Activated T-cell treated with anti-CD3 and anti-CD28 coated beads, Interleukin-2, amount 50 U/mL, for 72 hours (primary cell): ENCODE measurements around the gene CCBE1. TPM values are rescaled to one million over a fixed set of nuclear protein-coding genes. Genes with fewer than 3 reads are reported as not detected.

Experiments used
- ATAC-seq, 2 donors: fragments of 150-1000 bp; cut with Tn5 transposase; replicated peaks in 1 of 2; 2 replicates each; pipeline ENCODE4 v1.10.0; 2021; ENCODE audit warnings: moderate library complexity in 2 of 2, mild to moderate bottlenecking in 1 of 2
- DNase-seq, 2 donors: peaks; one replicate each; pipeline ENCODE4 v3.0.0; 2021 to 2022; ENCODE audit warnings: mixed read lengths in 1 of 2
- H3K27ac Mint-ChIP-seq: one replicate; pipeline ENCODE4 v1.8.0; 2022; ENCODE audit warnings: mild to moderate bottlenecking, moderate library complexity, mixed read lengths
- H3K27me3 Mint-ChIP-seq: one replicate; pipeline ENCODE4 v1.8.0; 2022; ENCODE audit warnings: low read depth, mixed read lengths
- H3K36me3 Mint-ChIP-seq, 2 donors: one replicate each; pipeline ENCODE4 v1.8.0; 2022; ENCODE audit warnings: mixed read lengths in 2 of 2, mild to moderate bottlenecking in 1 of 2; ENCODE audit not compliant: insufficient read depth in 2 of 2
- H3K4me1 Mint-ChIP-seq: one replicate; pipeline ENCODE4 v1.8.0; 2022; ENCODE audit warnings: low read depth, mixed read lengths
- H3K4me3 Mint-ChIP-seq, 2 donors: one replicate each; pipeline ENCODE4 v1.8.0; 2022; ENCODE audit warnings: mild to moderate bottlenecking in 2 of 2, mixed read lengths in 2 of 2, moderate library complexity in 2 of 2
- H3K9me3 Mint-ChIP-seq, 2 donors: one replicate each; pipeline ENCODE4 v1.8.0; 2022; ENCODE audit warnings: mixed read lengths in 2 of 2
- total RNA-seq, 2 donors: library from RNA; stranded (reverse); gene quantifications; one replicate each; pipeline ENCODE4 v1.2.3, GENCODE V29; 2022

Gene CCBE1
- total RNA-seq, 2 donors from 2014 or later, result 0.81 to 1.2 TPM

DNA sequence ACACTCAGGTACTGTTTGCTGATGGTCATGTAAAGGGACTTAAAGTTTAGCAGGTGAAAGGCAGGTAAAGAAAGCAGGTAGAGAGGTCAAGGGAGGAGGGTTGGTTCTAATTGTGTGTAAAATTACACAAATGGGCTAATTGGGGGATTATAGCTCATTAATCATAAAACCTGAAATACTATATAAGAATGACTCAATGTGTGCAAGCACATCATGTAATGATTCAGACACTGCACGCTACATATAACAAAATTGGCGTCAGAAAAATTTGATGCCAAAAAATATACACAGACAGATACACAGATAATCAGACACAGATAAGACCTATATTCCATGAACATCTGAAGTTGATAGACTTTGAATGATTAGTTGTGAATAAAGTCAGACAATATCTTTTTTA lies 217.4 kb downstream of the CCBE1 start:
- Mint-ChIP-seq H3K9me3 (peaks cover 0 to 9% of the 10 kb centered on the region in 2 donors), H3K27ac (no peak overlapping the region), H3K4me3 (no peak overlapping the region), H3K4me1 (no peaks in the 10 kb centered on the region), H3K27me3 (peaks cover 39% of the 10 kb centered on the region), H3K36me3 (no peaks in the 10 kb centered on the region)
- DNase-seq (no peak), ATAC-seq (no peak)

GRCh38 chr18:59478591-59478990 lies 218.6 kb downstream of the CCBE1 start:
- DNase-seq (no peak), ATAC-seq (no peak)
- Mint-ChIP-seq H3K27me3 (peaks cover 42% of the 10 kb centered on the region), H3K36me3 (no peaks in the 10 kb centered on the region), H3K9me3 (peaks cover 3 to 12% of the 10 kb centered on the region in 2 donors), H3K4me3 (no peak overlapping the region), H3K27ac (no peak overlapping the region), H3K4me1 (no peaks in the 10 kb centered on the region)

GRCh38 chr18:59477849-59478248 lies 219.4 kb downstream of the CCBE1 start:
- Mint-ChIP-seq H3K27me3 (peaks cover 42% of the 10 kb centered on the region), H3K4me3 (no peak overlapping the region), H3K27ac (no peak overlapping the region), H3K36me3 (no peaks in the 10 kb centered on the region), H3K9me3 (peaks cover 3 to 12% of the 10 kb centered on the region in 2 donors), H3K4me1 (no peaks in the 10 kb centered on the region)
- ATAC-seq (no peak), DNase-seq (no peak)

DNA sequence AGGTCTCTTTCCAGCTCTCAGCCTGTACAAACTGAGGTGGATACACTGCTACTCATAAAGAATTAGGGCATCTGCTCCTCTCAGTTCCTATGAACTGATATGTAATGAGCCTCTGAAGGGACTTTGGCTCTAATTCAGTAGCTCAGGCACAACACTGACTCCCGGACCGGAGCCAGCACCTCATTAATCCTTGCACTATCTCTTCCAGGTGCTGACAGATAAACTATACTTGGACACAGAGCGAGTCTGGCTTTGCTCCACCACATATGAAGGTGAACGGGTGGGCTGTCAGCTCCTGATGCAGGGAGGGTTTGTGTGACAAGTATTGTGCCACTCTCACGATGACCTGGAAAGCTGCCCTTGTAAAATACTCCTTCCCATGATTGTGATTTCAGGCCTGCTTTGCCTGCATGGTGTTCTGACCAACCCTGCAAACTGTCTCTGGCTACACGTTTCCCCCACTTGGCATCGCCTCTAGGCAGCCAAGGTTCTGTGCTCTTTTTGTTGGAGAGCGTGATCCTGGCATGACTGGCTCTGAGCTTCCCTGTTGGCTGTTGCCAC lies 226.6 kb downstream of the CCBE1 start:
- H3K9me3 Mint-ChIP-seq, result peaks cover 3 to 10% of the 10 kb centered on the region in 2 donors
- H3K36me3 Mint-ChIP-seq, result no peaks in the 10 kb centered on the region

DNA sequence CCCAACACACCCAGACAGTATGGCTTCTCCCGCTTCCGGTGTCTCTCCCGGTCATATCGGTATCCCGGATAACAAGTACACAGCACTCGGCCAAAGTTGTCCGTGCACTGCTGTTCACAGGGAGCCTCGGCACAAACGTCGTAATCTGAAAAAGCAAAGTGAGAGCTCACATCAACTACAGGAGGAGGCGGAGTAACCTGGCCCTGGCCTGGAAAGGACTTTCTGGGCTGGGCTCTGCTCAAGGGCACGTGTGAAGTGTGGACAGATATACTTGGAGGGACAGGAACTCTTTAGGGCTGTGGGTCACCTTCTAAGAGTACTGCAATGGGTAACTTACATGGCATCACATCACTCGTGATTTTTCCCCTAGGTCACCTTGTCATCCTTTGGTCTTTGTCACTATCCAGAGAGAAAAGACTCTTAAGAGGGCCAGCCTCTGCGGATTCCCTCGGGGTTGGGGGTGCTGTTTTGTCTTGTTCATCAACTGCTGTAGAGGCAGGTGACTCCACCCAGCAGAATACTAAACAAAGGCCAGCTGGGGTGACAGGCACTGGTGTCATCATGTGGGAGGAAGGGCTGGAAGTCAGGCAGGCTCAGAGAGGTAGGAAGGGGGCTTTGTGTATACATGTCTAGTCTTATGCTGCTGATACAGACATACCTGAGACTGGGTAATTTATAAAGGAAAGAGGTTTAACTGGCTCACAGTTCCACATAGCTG lies 227.6 kb downstream of the CCBE1 start:
- ATAC-seq (no peak), DNase-seq (no peak)
- H3K36me3 Mint-ChIP-seq, result no peaks in the 10 kb centered on the region
- H3K27me3 Mint-ChIP-seq, result peaks cover 15% of the 10 kb centered on the region
- no peaks in the 10 kb centered on the region for H3K4me1 Mint-ChIP-seq
- peaks cover 2 to 3% of the 10 kb centered on the region in 2 donors for H3K9me3 Mint-ChIP-seq
- no peak overlapping the region for H3K27ac Mint-ChIP-seq
- no peak overlapping the region for H3K4me3 Mint-ChIP-seq

More for the DNA sequence above, 226.6 kb downstream of the CCBE1 start:
- no peak for ATAC-seq
- DNase-seq, result no peak
- H3K27me3 Mint-ChIP-seq, result peaks cover 21% of the 10 kb centered on the region
- no peak overlapping the region for H3K27ac Mint-ChIP-seq
- H3K4me1 Mint-ChIP-seq, result no peaks in the 10 kb centered on the region
- H3K4me3 Mint-ChIP-seq, result no peak overlapping the region

GRCh38 chr18:59468821-59469220 lies 228.4 kb downstream of the CCBE1 start:
- Mint-ChIP-seq H3K4me1 (no peaks in the 10 kb centered on the region), H3K4me3 (no peak overlapping the region), H3K27me3 (peaks cover 14% of the 10 kb centered on the region), H3K36me3 (no peaks in the 10 kb centered on the region), H3K9me3 (peaks cover 1% of the 10 kb centered on the region in 2 donors), H3K27ac (no peak overlapping the region)
- ATAC-seq (no peak), DNase-seq (no peak)

DNA sequence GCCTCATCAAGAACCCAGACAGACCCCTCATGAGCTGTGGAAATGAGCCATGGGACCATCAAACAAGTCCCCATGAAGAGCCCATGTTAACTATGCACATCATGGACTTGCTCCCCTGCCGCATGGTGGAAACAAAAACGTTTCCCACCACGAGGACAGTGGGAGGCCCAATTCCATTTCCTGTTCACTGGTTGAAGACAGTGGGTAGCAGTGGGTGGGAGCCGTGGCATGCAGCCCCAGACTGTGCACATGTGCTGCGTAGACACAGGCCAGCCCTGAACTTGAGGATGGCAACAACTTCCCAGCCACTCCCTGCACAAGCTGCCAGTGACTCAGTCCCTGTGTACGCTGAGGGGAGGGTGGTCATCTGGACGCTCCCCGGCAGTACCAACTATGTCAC lies 229.7 kb downstream of the CCBE1 start:
- Mint-ChIP-seq H3K36me3 (no peaks in the 10 kb centered on the region), H3K4me3 (no peak overlapping the region), H3K27me3 (peaks cover 10% of the 10 kb centered on the region), H3K9me3 (no peaks in the 10 kb centered on the region), H3K4me1 (no peaks in the 10 kb centered on the region), H3K27ac (no peak overlapping the region)
- DNase-seq, result no peak
- ATAC-seq, result no peak

- DNase-seq (no peak), ATAC-seq (no peak)
- no peaks in the 10 kb centered on the region for H3K4me1 Mint-ChIP-seq
- H3K9me3 Mint-ChIP-seq, result no peaks in the 10 kb centered on the region
- no peak overlapping the region for H3K27ac Mint-ChIP-seq
- H3K4me3 Mint-ChIP-seq, result no peak overlapping the region
- H3K27me3 Mint-ChIP-seq, result peaks cover 8% of the 10 kb centered on the region
- H3K36me3 Mint-ChIP-seq, result no peaks in the 10 kb centered on the region
Observed at GRCh38 chr18:59466980-59467379, 230.2 kb downstream of the CCBE1 start.

DNA sequence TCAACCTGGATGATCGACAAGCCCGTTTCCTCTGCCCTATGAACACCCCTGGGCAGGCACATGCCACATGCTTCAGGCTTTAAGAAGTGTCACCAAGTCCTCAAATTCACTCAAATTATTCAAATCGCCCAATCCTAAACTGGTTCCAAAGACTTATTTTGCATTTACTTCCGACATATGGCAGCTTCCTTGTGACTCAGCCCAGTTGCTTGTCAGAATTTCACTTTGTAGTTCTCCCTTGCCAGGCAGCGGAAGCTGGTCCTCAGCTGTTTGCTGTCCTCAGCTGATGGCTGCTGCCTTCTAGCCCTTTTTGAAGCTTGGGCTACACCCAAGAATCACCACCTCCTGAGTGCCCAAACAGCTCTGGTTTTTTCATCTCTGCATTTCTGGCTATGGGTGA lies 232.7 kb downstream of the CCBE1 start:
- Mint-ChIP-seq H3K27me3 (peaks cover 8% of the 10 kb centered on the region), H3K4me3 (no peak overlapping the region), H3K36me3 (no peaks in the 10 kb centered on the region), H3K4me1 (no peaks in the 10 kb centered on the region), H3K27ac (no peak overlapping the region), H3K9me3 (no peaks in the 10 kb centered on the region)
- ATAC-seq (no peak), DNase-seq (no peak)

GRCh38 chr18:59461171-59461570 lies 236.1 kb downstream of the CCBE1 start:
- Mint-ChIP-seq H3K27me3 (peaks cover 20% of the 10 kb centered on the region), H3K4me1 (no peaks in the 10 kb centered on the region), H3K4me3 (no peak overlapping the region), H3K36me3 (no peaks in the 10 kb centered on the region), H3K9me3 (no peaks in the 10 kb centered on the region), H3K27ac (no peak overlapping the region)
- no peak for ATAC-seq
- no peak for DNase-seq

- H3K4me1 Mint-ChIP-seq, result no peaks in the 10 kb centered on the region
- no peak for DNase-seq
Observed at GRCh38 chr18:59460072-59460420, 237.2 kb downstream of the CCBE1 start.

DNA sequence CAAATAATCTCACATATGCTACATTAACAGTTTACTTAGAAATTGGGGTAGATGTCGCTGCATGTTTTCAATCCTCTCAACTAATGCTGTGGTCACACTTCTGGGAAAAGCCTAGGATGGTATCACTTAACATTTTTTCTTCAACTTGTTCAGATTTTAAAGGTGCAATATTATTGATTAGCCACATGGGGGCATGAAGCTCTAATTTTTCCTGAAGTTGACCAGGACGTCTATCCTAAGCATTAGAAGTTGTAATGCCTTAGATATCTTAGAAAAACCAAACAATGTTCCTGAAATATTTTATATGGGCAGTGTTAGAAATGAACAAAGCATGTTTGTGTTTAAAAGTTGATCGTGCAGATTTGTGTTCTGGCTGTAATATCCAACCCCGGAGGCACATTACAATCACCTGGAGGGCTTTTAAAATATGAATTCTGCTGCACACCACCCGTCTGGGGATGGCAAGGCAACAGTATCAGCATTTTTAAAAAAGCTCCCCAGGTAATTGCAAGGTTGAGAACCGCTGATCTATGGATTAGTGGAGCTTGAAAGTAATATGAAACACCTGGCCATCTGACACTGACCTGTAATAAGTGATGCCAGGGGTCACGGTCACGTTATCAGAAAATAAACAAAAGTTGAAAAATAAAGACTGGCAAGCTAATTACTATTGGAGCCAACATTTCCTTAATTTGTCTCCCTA lies 237.7 kb downstream of the CCBE1 start:
- no peaks in the 10 kb centered on the region for H3K4me1 Mint-ChIP-seq
- H3K9me3 Mint-ChIP-seq, result no peaks in the 10 kb centered on the region
- H3K36me3 Mint-ChIP-seq, result no peaks in the 10 kb centered on the region
- H3K4me3 Mint-ChIP-seq, result no peak overlapping the region
- DNase-seq (no peak), ATAC-seq (no peak)
- H3K27ac Mint-ChIP-seq, result no peak overlapping the region
- H3K27me3 Mint-ChIP-seq, result peaks cover 11% of the 10 kb centered on the region

More at GRCh38 chr18:59460072-59460420, 237.2 kb downstream of the CCBE1 start:
- Mint-ChIP-seq H3K4me3 (no peak overlapping the region), H3K27me3 (peaks cover 11% of the 10 kb centered on the region), H3K36me3 (no peaks in the 10 kb centered on the region), H3K27ac (no peak overlapping the region), H3K9me3 (no peaks in the 10 kb centered on the region)
- ATAC-seq, result no peak

DNA sequence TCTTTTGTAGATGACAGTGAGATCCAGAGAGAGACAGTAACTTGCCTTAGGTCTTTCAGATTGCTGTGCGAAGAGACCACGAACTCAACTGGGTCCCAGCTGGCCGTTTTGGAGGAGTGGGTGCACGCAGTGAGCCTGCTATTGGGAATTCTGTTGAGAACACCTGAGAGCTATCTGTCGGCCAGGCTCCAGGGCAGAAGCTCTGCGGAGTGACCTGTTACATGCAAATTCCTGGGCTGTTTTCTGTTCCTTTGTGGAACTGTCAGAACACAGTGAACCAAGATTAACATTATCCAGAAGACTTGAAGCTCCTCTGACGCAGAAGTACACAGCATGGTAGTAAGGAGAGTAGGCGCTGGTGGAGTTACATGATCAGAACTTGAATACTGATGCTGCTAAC lies 238.6 kb downstream of the CCBE1 start:
- H3K4me1 Mint-ChIP-seq, result no peaks in the 10 kb centered on the region
- DNase-seq (no peak), ATAC-seq (no peak)
- no peak overlapping the region for H3K27ac Mint-ChIP-seq
- H3K9me3 Mint-ChIP-seq, result no peaks in the 10 kb centered on the region
- no peaks in the 10 kb centered on the region for H3K36me3 Mint-ChIP-seq
- H3K27me3 Mint-ChIP-seq, result peaks cover 11% of the 10 kb centered on the region
- H3K4me3 Mint-ChIP-seq, result no peak overlapping the region
